Retinal pigment epithelial cell (primary cell): ENCODE results near the gene RAB15.

Source experiments
- DNase-seq: peaks from one replicate; pipeline ENCODE4 v3.0.0-alpha.2; 2010; ENCODE audit warnings: low read depth
- H3K4me3 ChIP-seq: 2 replicates; pipeline ENCODE4 v1.5.1; 2011; ENCODE audit warnings: mild to moderate bottlenecking, low read length, control low read depth, moderate library complexity
- TF ChIP-seq, protein P1 (sequence below): conservative IDR thresholded peaks from 2 replicates; pipeline ENCODE4 v1.5.1; 2011; ENCODE audit warnings: low read depth, low read length, control low read depth, inconsistent platforms

RAB15 gene

GRCh38 chr14:64968167-64968566 is 4.0 kb downstream of the RAB15 start:
- DNase-seq: no peak
- H3K4me3 ChIP-seq: no peak overlapping the region
- TF ChIP-seq, protein P1, sequence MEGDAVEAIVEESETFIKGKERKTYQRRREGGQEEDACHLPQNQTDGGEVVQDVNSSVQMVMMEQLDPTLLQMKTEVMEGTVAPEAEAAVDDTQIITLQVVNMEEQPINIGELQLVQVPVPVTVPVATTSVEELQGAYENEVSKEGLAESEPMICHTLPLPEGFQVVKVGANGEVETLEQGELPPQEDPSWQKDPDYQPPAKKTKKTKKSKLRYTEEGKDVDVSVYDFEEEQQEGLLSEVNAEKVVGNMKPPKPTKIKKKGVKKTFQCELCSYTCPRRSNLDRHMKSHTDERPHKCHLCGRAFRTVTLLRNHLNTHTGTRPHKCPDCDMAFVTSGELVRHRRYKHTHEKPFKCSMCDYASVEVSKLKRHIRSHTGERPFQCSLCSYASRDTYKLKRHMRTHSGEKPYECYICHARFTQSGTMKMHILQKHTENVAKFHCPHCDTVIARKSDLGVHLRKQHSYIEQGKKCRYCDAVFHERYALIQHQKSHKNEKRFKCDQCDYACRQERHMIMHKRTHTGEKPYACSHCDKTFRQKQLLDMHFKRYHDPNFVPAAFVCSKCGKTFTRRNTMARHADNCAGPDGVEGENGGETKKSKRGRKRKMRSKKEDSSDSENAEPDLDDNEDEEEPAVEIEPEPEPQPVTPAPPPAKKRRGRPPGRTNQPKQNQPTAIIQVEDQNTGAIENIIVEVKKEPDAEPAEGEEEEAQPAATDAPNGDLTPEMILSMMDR: no peak

- no peak for DNase-seq
- H3K4me3 ChIP-seq: no peak overlapping the region
- TF ChIP-seq, protein P1: no peak
Measured at GRCh38 chr14:64966976-64967375, 5.2 kb downstream of the RAB15 start.

DNA sequence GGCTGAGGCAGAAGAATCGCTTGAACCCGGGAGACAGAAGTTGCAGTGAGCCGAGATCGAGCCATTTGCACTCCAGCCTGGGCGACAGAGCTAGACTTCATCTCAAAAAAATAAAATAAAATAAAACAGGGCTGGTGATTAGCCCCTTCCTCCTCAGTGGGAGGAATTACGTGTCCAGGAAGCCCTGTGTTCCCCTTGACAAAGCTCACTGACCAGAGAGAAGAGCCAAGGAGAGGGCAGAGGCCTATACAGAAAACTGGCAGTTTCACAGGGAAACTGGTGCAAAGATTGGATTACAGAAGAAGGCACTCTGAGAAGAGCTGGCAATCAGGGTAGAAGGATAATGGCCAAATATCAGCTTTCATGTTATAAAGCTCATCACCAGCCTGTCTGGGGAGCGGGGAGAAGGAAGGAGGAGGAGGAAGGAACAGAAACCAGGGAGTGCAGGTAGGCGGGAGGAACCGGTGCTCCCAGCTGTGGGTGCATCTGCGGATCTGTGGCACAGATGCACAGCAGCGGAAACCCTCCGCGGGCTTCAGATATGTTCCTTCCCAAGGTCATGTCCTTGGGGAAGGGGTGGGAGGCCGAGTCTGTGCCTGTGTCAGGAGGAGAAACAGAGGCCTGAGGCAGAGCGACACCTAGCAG is 6.7 kb downstream of the RAB15 start:
- no peak overlapping the region for H3K4me3 ChIP-seq
- TF ChIP-seq, protein P1: no peak
- no peak for DNase-seq

GRCh38 chr14:64963611-64964010 is 8.5 kb downstream of the RAB15 start:
- no peak overlapping the region for H3K4me3 ChIP-seq
- DNase-seq: no peak
- TF ChIP-seq, protein P1: no peak

DNA sequence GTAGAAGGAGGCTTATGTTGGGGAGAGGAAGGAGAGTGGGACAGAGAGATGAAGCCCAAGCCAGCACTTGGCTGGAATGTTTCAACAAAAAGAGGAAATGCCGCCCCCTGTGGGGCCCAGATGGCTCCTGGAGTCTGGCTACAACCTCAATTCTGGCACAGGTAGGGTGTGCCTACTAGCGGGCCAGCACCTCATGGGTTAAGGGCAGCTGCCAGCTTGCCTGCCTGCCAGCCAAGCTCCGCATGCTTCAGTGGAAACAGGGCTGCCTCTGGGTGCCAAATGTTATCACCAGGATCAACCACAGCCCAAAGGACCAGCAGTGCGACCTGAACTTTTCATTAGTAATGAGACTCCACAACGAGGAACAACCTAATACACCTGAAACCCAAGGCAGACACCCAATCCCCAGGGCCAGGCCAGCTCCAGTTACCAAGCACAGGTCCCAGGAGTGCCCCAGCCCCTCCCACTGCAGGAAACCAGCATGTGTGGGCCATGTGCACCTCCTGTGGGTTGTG is 11.3 kb downstream of the RAB15 start:
- DNase-seq: no peak
- no peak overlapping the region for H3K4me3 ChIP-seq
- TF ChIP-seq, protein P1: peak; percentile 38

DNA sequence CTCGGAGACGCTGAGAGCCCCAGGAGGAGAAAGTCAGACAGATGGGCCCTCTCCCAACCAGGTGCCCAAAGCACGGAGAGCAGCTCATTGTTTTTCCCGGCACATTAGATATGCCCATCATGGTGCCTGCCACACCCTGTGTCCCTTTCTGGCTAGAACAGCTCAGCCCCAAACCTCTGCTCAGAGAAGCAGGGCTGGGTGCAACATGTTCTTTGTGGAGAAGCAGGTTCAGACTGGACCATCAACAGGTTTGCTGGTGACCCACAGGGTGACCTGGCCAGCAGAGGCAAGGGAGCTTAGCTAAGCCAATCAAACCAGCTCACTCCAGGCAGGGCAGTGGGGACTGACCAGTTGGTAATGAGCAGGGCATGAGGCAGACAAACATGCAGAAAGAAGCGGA is 13.4 kb downstream of the RAB15 start:
- TF ChIP-seq, protein P1: no peak
- no peak for DNase-seq
- no peak overlapping the region for H3K4me3 ChIP-seq

- TF ChIP-seq, protein P1: no peak
- no peak overlapping the region for H3K4me3 ChIP-seq
- DNase-seq: no peak
Measured at GRCh38 chr14:64958201-64958600, 13.9 kb downstream of the RAB15 start.
